ENCODE data around the gene FGB.
"Not testable (repeated sequence)": the region's sequence is repeated elsewhere in the genome, so short reads cannot be mapped to it uniquely, and the experiment has no call there.

Gene FGB

DNA sequence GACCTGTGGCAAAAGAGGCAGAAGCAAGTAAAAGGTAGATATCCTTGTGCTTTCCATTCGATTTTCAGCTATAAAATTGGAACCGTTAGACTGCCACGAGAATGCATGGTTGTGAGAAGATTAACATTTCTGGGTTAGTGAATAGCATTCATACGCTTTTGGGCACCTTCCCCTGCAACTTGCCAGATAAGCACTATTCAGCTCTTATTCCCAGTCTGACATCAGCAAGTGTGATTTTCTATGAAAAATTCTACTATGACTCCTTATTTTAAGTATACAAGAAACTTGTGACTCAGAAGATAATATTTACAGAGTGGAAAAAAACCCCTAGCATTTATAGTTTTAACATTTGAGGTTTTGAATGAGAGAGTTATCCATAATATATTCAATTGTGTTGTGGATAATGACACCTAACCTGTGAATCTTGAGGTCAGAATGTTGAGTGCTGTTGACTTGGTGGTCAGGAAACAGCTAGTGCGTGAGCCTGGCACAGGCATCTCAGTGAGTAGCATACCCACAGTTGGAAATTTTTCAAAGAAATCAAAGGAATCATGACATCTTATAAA is 3.9 kb downstream of the FGB start:
- no peak for DNase-seq (ENCODE audit: low read depth in 2 of 2)

DNA sequence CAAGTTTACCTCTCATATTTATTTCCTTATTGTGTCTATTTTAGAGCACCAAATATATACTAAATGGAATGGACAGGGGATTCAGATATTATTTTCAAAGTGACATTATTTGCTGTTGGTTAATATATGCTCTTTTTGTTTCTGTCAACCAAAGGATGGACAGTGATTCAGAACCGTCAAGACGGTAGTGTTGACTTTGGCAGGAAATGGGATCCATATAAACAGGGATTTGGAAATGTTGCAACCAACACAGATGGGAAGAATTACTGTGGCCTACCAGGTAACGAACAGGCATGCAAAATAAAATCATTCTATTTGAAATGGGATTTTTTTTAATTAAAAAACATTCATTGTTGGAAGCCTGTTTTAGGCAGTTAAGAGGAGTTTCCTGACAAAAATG is 6.2 kb downstream of the FGB start:
- no peak for DNase-seq (ENCODE audit: low read depth in 2 of 2)

DNA sequence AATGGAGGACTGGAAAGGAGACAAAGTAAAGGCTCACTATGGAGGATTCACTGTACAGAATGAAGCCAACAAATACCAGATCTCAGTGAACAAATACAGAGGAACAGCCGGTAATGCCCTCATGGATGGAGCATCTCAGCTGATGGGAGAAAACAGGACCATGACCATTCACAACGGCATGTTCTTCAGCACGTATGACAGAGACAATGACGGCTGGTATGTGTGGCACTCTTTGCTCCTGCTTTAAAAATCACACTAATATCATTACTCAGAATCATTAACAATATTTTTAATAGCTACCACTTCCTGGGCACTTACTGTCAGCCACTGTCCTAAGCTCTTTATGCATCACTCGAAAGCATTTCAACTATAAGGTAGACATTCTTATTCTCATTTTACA is 6.8 kb downstream of the FGB start:
- no peak for DNase-seq (ENCODE audit: low read depth in 2 of 2)

DNA sequence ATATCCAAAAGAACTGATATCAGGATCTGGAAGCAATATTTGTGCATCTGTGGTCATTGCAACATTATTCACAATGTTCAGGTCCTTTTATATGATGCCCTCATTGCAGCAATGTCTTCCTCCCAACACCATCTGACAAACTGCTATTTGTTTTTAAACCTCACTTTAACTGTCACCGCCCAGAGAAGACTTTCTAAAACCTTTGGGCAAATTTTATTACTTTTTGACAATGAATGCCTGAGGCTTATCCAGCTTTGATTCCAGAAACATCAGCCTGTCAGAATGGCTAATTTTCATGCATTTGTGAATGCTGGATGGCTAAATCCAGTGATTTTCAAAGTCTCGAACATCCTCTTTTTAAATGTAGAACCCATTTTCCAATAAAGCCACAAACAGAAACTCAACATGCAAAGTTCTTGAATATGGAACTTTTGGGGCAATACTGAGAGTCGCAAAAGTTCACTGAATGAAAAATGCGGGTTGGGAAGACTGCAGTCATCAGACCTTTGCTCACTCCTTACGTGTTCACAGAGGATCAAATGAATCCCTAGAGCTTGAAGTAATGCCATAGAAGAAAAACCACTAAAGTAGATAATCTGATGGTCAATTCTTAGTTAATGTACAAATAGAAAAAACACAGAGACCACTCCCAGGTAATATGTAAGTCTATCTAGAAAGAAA is 10.5 kb downstream of the FGB start:
- DNase-seq (ENCODE audit: low read depth in 2 of 2) = no peak

DNA sequence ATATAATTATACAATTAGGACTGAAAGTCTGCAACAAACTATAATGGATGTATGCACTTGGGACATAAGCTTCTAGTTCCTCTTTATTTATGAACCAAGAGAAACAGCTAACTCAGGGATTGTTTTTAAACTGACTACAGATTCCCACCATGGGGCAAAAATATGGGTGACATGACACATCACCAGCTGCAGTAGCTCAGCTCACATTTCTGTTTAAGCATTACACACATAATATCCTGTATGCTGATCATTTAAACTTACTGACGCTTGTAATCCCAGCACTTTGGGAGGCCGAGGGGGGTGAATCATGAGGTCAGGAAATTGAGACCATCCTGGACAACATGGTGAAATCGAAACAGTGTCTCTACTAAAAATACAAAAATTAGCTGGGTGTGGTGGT is 11.5 kb downstream of the FGB start:
- DNase-seq (ENCODE audit: low read depth in 2 of 2) = no peak

DNA sequence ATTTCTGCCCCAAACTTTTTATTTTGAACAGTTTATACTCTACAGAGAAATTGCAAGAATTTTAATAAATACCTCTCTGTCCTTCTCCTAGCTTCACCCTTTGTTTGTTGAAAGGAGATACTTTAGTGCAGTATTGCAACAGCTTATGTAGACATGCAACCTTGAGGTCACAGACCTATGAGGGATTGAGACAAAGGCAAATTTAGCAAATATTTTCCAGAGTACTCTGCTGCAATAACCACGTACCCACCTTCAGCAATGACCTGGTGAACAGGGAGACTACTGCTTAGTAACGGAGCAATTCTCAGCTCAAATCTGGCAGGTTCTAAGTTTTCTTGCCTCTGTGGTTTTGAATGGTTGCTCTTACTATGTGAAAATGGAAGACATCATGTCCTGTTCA is 14.5 kb downstream of the FGB start:
- DNase-seq (ENCODE audit: low read depth in 2 of 2) = no peak

DNA sequence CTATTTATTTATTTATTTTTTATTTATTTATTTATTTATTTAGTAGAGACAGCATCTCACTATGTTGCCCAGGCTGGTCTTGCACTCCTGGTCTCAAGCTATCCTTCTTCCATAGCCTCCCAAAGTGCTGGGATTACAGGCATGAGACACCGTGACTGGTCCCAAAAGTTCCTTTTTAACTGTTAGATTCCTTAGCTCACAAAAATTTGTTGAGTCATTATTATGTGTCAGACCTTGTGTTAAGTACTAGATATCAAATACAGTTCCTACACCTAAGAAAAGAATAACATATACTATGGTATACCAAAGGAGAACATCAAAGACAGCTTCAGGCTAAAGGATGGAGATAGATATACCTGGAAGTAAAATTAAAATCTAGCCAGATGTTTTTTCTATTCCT is 16.1 kb downstream of the FGB start:
- DNase-seq (ENCODE audit: low read depth in 2 of 2) = no peak

DNA sequence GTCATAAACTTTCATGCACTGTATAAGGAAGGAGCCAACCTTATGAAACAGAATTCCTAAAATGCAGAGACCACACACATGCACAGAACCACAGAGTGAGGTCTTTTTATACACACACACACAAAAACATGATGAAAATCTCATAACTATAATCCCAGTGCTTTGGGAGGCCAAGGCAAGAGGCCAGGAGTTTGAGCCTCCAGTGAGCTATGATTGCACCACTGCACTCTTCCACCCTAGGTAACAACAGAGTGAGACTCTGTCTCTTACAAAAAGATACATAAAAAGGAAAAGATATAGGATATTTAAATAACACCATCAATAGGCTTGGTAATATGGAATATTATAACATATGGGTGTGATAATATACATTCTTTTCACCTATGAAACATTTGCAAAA is 17.1 kb downstream of the FGB start:
- DNase-seq (ENCODE audit: low read depth in 2 of 2) = no peak

DNA sequence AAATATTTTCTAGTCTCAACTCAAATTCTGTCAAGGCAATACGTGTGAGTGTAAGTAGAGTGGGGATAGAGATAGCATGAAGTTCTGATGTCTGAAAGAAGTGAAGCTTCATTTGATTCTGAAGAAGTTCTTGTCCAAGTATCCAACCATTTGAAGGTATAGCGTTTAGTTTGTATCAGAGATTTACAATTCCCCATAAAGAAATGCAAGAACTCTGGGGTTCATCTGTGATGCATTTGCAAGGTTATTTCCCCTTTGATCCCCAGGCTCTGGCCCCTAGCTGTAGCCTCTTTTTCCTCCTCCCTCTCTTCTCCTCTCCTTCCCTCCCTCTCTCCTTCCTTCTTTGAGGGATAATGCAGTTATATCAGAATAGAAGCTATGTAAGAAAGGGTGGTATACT is 19.9 kb downstream of the FGB start:
- DNase-seq (ENCODE audit: low read depth in 2 of 2) = no peak

DNA sequence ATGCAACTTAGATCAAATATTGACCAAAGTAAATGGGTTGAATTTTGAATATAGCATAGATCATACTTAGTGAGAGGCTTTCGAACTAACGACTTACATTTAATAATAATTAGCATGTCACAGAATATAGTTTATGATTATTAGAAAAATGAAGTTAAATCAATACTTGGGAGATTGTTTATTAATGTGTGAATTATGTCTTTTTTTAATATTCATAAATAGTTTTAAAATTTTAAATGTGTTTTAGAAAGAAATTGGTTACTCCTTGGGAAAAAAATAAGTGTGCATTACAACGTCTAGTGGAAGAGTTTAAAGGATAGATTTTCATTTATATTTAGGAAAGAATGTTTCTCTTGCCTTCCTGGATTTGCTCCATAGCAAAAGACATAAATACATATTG is 20.4 kb downstream of the FGB start:
- DNase-seq (ENCODE audit: low read depth in 2 of 2) = no peak

DNA sequence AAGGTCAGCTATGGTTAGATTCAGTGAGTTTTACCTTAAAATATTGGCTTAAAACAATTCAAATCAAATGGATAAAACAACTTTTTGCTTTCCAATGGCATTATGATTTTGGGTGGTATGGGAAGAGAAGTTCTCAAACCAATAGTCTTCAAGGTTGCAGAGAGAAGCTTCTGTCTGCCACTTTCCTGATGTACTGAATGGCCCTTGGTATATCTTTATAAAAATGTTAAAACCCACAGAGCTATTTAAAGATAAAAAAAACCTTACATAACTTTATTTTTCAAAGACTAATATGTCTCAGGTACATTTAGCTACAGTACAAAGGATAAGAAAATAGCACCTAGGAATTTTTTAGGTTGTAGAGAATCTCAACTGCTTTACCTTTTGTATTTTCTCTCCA is 20.9 kb downstream of the FGB start:
- DNase-seq (ENCODE audit: low read depth in 2 of 2) = no peak

DNA sequence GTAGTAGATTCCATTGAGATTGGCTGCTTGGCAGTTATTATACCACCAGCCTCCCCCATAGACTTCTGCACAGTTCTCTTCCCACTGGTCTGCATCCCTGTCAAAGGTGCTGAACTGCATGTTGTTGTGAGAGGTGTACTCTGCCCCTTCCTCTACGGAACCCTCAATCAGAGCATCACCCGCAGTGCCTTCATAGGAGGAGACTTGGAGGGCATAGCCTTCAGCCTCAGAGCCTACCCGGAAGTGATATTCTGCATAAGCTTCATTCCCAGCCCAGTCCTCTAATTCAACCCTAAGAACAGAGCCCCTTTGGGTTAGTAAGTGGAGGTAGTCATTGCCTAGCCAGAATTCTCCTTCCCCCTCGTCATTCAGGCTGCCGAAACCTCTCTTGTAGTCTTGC is 21.4 kb downstream of the FGB start:
- no peak for DNase-seq (ENCODE audit: low read depth in 2 of 2)

DNA sequence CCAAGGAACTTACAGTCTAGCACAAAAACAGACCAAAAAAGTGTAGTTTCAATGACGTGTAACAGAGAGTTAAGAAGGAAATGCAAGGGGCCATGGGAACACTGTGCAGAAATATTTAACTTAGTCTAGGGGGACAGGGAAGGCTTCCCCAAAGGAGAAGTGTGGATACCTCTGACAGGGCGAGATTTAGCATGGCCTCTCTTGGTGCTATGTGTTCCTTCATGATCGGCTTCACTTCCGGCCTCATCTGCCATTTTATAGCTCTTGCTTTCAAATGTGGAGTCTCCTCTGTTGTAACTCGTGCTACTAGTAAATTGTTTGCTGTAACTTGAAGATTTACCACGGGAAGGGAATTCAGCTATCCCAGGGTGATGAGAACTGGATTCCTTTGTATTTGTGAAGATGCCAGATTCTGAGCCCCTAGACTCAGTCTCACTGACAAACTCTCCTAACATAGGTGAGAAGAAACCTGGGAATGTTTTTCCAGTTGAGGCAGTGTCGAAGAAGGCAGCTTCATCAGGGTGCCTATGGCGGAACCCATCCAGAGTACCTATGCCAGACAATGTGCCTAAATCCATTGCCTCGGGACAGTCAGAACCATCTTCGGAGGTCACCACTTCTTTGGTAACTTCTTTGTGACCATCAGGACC is 22.7 kb downstream of the FGB start:
- DNase-seq (ENCODE audit: low read depth in 2 of 2) = no peak

DNA sequence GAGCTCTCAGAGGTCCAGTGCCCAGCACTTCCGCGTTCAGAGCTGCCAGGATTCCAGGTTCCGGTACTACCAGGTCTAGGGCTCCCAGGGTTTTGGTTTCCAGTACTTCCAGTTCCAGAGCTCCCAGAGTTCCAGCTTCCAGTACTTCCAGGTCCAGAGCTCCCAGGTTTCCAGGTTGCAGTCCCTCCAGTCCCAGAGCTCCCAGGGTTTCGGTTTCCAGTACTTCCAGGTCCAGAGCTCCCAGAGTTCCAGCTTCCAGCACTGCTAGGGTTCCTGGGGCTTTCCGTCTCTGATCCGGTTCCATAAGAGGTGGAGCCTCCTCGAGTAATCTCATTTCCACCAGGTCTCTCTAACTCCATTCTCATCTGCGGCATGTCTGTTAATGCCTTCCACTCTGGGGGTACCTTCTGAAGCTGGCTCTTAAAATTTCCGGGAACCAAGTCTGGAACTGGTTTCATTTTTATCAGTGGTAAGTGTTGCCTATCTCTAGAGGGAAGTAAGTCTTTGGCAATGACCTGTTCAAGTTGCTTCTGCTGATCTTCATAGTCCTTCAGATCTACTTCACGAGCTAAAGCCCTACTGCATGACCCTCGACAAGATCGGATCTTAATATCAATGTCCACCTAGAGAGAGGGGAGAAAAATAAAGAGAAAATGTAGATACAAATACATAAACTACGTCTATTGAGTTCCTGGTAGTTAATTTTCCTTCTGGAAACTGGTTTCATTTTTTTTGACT is 23.7 kb downstream of the FGB start:
- DNase-seq (ENCODE audit: low read depth in 2 of 2) = no peak

DNA sequence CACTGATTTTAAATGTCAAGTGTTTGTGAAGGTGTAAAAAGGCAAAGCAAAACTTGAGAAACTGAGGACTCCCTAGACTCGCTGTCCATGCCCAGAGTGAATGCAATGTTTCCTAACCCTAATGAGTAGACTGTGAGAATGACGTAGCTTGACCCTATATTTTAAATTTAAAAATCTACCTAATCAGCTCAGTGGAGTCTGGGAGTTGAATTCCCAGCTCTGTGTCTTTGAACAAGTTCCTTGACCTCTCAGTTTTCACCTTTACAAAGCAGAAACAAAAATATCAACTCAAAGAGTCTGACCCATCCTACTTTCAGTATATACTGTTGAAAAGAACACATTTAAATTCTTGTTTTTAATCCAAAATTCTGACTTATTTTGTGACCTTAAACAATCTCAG is 25.4 kb downstream of the FGB start:
- no peak for DNase-seq (ENCODE audit: low read depth in 2 of 2)

DNA sequence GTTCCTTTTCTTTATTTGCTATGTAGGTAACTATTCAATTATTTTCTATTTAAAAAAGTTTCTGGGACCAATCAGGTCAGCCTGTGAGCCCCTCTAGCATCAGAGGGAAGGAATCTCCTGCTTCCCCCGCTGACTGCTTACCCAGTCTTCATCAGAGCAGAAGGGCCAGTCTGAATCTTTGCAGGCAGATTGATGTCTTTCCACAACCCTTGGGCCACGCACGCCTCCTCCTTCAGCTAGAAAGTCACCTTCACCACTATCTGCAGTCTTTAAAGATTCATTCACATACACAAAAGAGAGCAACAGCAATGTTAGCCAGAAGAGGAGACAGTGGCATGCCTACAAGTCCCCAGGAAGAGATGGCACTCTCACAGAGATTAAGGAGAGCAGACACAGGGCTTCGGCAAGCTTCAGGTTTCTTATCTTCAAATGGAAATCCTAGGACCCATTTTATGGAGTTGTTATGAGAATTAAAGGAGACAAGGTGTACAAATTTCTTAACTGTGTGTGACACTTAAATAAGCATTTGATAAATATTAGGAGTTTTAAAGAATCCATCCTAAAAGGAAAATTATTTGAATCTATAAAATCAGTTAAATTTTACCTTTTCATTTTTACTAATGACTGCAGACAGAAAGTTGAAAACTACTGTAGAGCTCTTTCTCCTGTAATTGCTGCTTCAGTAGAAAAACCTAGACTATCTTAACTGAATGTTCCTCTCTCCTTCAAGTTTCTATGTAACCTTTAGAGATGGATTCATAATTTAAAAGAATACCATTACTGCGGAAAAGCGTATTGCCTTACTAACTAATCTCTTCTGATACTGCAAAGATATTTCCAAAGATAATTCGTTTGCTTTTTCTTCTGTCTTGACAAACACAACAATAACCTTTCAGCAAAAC is 26.7 kb downstream of the FGB start:
- no peak for DNase-seq (ENCODE audit: low read depth in 2 of 2)

DNA sequence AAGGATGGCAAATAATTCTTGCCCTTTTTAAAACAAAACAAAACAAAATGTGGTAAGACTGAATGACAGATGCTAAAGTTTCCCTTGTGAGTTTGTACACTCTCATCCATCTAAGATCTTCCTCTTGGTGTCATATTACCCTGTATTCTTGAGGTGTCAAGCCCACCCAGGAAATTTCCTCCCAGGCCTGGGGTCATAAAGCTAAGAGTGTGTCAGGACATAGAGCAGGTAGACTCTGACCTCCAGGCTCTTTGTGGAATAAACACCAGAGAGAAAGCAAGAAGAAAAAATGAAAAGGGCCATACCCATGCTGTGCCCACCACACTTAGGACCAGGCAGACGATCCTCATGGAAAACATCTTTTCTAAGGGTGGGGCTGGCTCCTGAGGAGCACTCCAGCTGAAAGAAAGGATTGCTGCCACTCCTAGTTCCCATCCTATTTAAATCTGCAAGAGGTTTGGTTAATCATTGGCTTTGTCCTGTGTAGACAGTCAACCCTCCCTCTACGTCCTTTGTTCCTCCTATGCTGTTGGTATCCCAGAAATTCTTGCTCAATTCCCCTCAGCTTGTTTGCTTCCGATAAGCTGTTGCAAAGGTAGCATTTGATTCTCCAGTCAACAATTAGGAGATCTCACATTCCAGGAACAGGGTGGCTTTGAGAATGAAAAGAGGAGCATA is 27.7 kb downstream of the FGB start, which contains the start of gene FGA:
Gene FGA (minus strand): TSS at position 414 of the 678 bp plus-strand sequence. CDS start 55 bp downstream, at position 359.
- DNase-seq (ENCODE audit: low read depth in 2 of 2) = no peak

DNA sequence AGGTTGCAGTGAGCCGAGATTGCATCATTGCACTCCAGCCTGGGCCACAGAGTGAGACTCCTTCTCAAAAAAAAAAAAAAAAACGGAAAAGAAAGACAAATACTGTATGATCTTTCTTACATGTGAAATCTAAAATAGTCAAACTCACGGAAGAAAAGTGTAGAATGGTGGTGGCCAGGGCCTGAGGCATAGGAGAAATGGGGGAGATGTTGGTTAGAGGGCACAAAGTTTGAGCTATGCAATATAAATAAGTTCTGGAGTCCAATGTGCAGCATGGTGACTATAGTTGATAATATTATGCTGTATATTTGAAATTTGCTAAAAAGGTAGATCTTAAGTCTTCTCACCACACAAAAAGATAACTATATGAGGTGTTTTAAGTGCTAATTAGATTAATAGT is 29.1 kb downstream of the FGB start:
- no peak for DNase-seq (ENCODE audit: low read depth in 2 of 2)

DNA sequence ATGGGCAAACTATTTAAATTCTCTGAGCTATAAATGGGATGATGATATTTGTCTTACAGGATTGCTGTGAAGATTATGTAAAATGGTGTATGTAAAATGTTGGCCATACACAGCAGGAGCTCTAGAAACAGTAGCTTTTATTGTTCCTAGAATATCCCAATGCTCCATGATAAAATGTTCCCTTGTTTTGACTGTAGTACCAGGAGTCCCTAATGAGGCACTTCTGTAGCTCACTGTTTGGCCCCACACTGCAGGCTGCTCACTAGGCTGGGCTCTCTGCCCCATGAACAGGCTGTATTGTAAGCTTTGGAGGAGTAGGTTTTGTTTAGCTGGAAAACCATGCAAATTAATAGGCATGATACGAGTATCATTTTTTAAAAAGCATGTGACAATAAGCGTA is 31.1 kb downstream of the FGB start:
- no peak for DNase-seq (ENCODE audit: low read depth in 2 of 2)

DNA sequence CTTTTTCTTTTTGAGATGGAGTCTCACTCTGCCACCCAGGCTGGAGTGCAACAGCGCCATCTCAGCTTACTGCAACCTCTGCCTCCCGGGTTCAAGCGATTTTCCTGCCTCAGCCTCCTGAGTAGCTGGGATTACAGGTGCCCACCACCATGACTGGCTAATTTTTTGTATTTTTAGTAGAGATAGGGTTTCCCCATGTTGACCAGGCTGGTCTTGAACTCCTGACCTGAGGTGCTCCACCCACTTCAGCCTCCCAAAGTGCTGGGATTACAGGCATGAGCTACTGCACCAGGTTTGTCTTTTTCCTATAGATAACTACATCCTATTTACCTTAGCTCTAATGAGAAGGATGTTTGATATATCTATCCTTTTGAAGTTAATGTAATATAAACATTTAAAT is 31.5 kb downstream of the FGB start:
- DNase-seq (ENCODE audit: low read depth in 2 of 2) = not testable (repeated sequence)

DNA sequence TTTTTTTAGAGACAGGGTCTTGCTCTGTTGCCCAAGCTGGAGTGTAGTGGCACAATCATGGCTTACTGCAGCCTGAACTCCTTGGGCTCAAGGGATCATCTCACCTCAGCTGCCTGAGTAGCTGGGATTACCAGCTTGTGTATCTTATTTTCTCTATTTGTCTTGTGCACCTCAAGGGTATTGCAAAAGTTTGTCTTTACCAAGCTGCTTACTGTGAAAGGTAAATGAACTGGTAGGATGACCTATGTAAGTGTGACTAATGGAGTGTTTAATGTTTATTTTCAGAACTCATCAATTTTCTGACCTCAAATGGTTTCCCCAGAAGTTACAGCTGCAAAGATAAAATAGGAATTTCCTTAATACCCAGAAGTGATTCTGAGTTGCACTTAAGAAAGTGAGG is 33.0 kb downstream of the FGB start:
- DNase-seq (ENCODE audit: low read depth in 2 of 2) = no peak

Measured in stimulated activated CD8-positive, alpha-beta memory T cell treated with anti-CD3 and anti-CD28 coated beads, Interleukin-2, amount 100 ng/mL, for 48 hours (primary cell).